ENCODE measurements around the gene IVD. TPM values are rescaled to one million over a fixed set of nuclear protein-coding genes. Genes with fewer than 3 reads are reported as not detected.

The IVD gene
- total and polyA plus RNA-seq, 4 donors: 40.3 to 156 (median 94.4) TPM

- WGBS: 97% methylated on average over 10 of the region's 10 CpGs
- Histone ChIP-seq H3K27ac (ENCODE audit: low read depth in 1 of 2, low read length in 2 of 2) (no peak overlapping the region), H3K9me3 (ENCODE audit: control insufficient read depth in 4 of 4, low read length in 3 of 4) (no peaks in the 10 kb centered on the region), H3K4me1 (ENCODE audit: control insufficient read depth in 4 of 4, insufficient read depth in 4 of 4, low read length in 3 of 4) (peaks cover 6 to 23% (median 20%) of the 10 kb centered on the region in 4 donors), H3K9ac (ENCODE audit: low read depth in 1 of 2, low read length in 2 of 2) (no peak overlapping the region), H3K4me3 (ENCODE audit: low read depth in 1 of 3, low read length in 3 of 3) (no peak overlapping the region), H3K27me3 (ENCODE audit: control insufficient read depth in 4 of 4, insufficient read depth in 4 of 4, low read length in 3 of 4) (no peaks in the 10 kb centered on the region), H3K36me3 (ENCODE audit: control insufficient read depth in 4 of 4, insufficient read depth in 3 of 4, low read depth in 1 of 4, low read length in 3 of 4) (no peaks in the 10 kb centered on the region)
- TF ChIP-seq JUND (IDR thresholded peaks at IDR 0.05) (no peak), HNF4G (IDR thresholded peaks at IDR 0.05) (no peak), FOXA1 (IDR thresholded peaks at IDR 0.05) (no peak), NR2F2 (IDR thresholded peaks at IDR 0.05) (no peak), RXRA (IDR thresholded peaks at IDR 0.05) (no peak), EGR1 (IDR thresholded peaks at IDR 0.05; ENCODE audit: low read depth in 2 of 2) (no peak), CTCF (IDR thresholded peaks at IDR 0.05; ENCODE audit: low read depth, low read length, missing input control) (no peak), RAD21 (IDR thresholded peaks at IDR 0.05) (no peak), HNF4A (conservative IDR thresholded peaks at IDR 0.05) (no peak), YY1 (IDR thresholded peaks at IDR 0.05) (no peak), SP1 (IDR thresholded peaks at IDR 0.05) (no peak), TAF1 (conservative IDR thresholded peaks at IDR 0.05) (no peak)
- TF ChIP-seq, protein P1, sequence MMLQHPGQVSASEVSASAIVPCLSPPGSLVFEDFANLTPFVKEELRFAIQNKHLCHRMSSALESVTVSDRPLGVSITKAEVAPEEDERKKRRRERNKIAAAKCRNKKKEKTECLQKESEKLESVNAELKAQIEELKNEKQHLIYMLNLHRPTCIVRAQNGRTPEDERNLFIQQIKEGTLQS (IDR thresholded peaks at IDR 0.05): no peak
- TF ChIP-seq, protein P2, sequence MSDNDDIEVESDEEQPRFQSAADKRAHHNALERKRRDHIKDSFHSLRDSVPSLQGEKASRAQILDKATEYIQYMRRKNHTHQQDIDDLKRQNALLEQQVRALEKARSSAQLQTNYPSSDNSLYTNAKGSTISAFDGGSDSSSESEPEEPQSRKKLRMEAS (IDR thresholded peaks at IDR 0.05): no peak
- TF ChIP-seq, protein P3, sequence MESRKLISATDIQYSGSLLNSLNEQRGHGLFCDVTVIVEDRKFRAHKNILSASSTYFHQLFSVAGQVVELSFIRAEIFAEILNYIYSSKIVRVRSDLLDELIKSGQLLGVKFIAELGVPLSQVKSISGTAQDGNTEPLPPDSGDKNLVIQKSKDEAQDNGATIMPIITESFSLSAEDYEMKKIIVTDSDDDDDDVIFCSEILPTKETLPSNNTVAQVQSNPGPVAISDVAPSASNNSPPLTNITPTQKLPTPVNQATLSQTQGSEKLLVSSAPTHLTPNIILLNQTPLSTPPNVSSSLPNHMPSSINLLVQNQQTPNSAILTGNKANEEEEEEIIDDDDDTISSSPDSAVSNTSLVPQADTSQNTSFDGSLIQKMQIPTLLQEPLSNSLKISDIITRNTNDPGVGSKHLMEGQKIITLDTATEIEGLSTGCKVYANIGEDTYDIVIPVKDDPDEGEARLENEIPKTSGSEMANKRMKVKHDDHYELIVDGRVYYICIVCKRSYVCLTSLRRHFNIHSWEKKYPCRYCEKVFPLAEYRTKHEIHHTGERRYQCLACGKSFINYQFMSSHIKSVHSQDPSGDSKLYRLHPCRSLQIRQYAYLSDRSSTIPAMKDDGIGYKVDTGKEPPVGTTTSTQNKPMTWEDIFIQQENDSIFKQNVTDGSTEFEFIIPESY (IDR thresholded peaks at IDR 0.05): no peak
- TF ChIP-seq, protein P4, sequence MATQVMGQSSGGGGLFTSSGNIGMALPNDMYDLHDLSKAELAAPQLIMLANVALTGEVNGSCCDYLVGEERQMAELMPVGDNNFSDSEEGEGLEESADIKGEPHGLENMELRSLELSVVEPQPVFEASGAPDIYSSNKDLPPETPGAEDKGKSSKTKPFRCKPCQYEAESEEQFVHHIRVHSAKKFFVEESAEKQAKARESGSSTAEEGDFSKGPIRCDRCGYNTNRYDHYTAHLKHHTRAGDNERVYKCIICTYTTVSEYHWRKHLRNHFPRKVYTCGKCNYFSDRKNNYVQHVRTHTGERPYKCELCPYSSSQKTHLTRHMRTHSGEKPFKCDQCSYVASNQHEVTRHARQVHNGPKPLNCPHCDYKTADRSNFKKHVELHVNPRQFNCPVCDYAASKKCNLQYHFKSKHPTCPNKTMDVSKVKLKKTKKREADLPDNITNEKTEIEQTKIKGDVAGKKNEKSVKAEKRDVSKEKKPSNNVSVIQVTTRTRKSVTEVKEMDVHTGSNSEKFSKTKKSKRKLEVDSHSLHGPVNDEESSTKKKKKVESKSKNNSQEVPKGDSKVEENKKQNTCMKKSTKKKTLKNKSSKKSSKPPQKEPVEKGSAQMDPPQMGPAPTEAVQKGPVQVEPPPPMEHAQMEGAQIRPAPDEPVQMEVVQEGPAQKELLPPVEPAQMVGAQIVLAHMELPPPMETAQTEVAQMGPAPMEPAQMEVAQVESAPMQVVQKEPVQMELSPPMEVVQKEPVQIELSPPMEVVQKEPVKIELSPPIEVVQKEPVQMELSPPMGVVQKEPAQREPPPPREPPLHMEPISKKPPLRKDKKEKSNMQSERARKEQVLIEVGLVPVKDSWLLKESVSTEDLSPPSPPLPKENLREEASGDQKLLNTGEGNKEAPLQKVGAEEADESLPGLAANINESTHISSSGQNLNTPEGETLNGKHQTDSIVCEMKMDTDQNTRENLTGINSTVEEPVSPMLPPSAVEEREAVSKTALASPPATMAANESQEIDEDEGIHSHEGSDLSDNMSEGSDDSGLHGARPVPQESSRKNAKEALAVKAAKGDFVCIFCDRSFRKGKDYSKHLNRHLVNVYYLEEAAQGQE (IDR thresholded peaks at IDR 0.05): no peak
- DNase-seq (ENCODE audit: low spot score): no peak
Measured at GRCh38 chr15:40380636-40381035, 25.0 kb upstream of the IVD start.

Measured in liver (tissue), 9 donors.